Caco-2 (cell line): ENCODE results near the gene REG3A. TPM values are rescaled to one million over a fixed set of nuclear protein-coding genes. Genes with fewer than 3 reads are reported as not detected.

ENCODE experiments used
- BruUV-seq: library from RNA; stranded (reverse); fragments of 400-500 nt; replicated peaks from 2 replicates; lab custom pipeline; 2021; lab: Mats Ljungman, UMichigan
- CTCF ChIA-PET: fragments of 300-600 bp; sonication (Branson Sonifier 250); formaldehyde crosslinking; loops from one replicate; lab custom pipeline; 2022; ENCODE audit warnings: antibody characterized with exemption; lab: Charles Lee
- POLR2A ChIA-PET: fragments of 300-600 bp; sonication (Branson Sonifier 250); formaldehyde crosslinking; loops from one replicate; lab custom pipeline; 2022; ENCODE audit warnings: antibody characterized with exemption; lab: Charles Lee
- DNase-seq, 2 experiments: peaks; one replicate each; pipeline versions ENCODE4 v3.0.0 to v3.0.0-alpha.2; 2020 to 2022
- H3K27me3 ChIP-seq: replicated peaks from 2 replicates; pipeline ENCODE4 v1.6.0; 2011; ENCODE audit warnings: low read length; ENCODE audit not compliant: control insufficient read depth, insufficient read depth
- H3K36me3 ChIP-seq: 2 replicates; pipeline ENCODE4 v1.5.1; 2011; ENCODE audit warnings: low read length; ENCODE audit not compliant: control insufficient read depth, insufficient read depth
- H3K4me1 ChIP-seq: fragments of 250-450 bp; sonication (Bioruptor Pico); 2 replicates; pipeline ENCODE4 v1.5.1; 2020; ENCODE audit warnings: mild to moderate bottlenecking
- H3K4me3 ChIP-seq: 2 replicates; pipeline ENCODE4 v1.5.1; 2011; ENCODE audit warnings: low read depth, mild to moderate bottlenecking, control low read depth, low read length
- H3K9me3 ChIP-seq: fragments of 250-450 bp; sonication (Bioruptor Pico); 2 replicates; pipeline ENCODE4 v1.5.1; 2020; ENCODE audit warnings: mild to moderate bottlenecking, moderate library complexity
- H3K27ac Mint-ChIP-seq: one replicate; pipeline ENCODE4 v1.8.0; 2022; ENCODE audit warnings: mixed read lengths; ENCODE audit not compliant: unreplicated experiment
- H3K27me3 Mint-ChIP-seq: one replicate; pipeline ENCODE4 v1.8.0; 2022; ENCODE audit warnings: mixed read lengths; ENCODE audit not compliant: insufficient read depth, unreplicated experiment
- H3K36me3 Mint-ChIP-seq: one replicate; pipeline ENCODE4 v1.8.0; 2022; ENCODE audit warnings: mild to moderate bottlenecking, mixed read lengths; ENCODE audit not compliant: insufficient read depth, unreplicated experiment
- H3K4me1 Mint-ChIP-seq: one replicate; pipeline ENCODE4 v1.8.0; 2022; ENCODE audit warnings: low read depth, mixed read lengths; ENCODE audit not compliant: unreplicated experiment
- H3K4me3 Mint-ChIP-seq: one replicate; pipeline ENCODE4 v1.8.0; 2022; ENCODE audit warnings: mild to moderate bottlenecking, moderate library complexity, mixed read lengths; ENCODE audit not compliant: unreplicated experiment
- H3K9me3 Mint-ChIP-seq: one replicate; pipeline ENCODE4 v1.8.0; 2022; ENCODE audit warnings: mixed read lengths; ENCODE audit not compliant: unreplicated experiment
- intact Hi-C: fragments of 100-400 bp; cut with micrococcal nuclease; formaldehyde crosslinking; loops from one replicate; pipeline ENCODE4 v1.10.0; 2022; ENCODE audit not compliant: unreplicated experiment
- total RNA-seq: library from RNA; stranded (reverse); gene quantifications from 2 replicates; pipeline ENCODE4 v1.2.3, GENCODE V29; 2022
- TF ChIP-seq, protein P1 (sequence below), 2 experiments: fragments of 200-600 bp in 1 of 2; IDR thresholded peaks; 1 replicate in 1 of 2; 2 replicates in 1 of 2; pipeline versions ENCODE4 v1.5.1 to v1.8.0; 2011 to 2022; ENCODE audit warnings: antibody characterized with exemption in 1 of 2, control low read depth in 1 of 2, inconsistent platforms in 1 of 2, low read depth in 1 of 2, low read length in 1 of 2, mild to moderate bottlenecking in 1 of 2, moderate library complexity in 1 of 2; ENCODE audit not compliant: insufficient read depth in 1 of 2, severe bottlenecking in 1 of 2, unreplicated experiment in 1 of 2

Gene REG3A
- total RNA-seq, 1 experiment from 2014 or later = 0.45 TPM

DNA sequence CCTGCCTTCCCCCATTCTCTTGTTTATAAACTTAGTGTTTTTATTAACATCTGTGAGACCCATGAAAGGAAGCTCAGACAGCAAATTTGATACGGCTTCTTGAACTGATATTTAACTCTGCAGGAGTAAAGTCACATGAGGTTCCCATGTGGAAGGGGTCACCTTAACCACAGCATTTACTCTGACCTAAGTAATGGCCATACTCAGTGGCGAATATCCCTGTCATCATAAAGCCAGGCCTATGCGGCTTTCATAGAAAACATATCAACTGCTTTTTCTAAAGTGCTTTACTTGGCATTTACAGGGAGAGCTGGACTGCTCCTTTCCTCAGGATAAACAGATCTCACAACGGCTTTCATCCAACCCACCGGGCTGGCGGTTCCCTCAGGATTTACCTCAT is 30.3 kb downstream of the REG3A start:
- Mint-ChIP-seq H3K27me3 (peaks cover 5% of the 10 kb centered on the region), H3K4me1 (no peaks in the 10 kb centered on the region), H3K4me3 (no peak overlapping the region), H3K9me3 (no peaks in the 10 kb centered on the region), H3K36me3 (no peaks in the 10 kb centered on the region), H3K27ac (no peak overlapping the region)
- no peaks in the 10 kb centered on the region for H3K27me3 ChIP-seq
- intact Hi-C loops = no loop called here
- no peaks in the 10 kb centered on the region for H3K9me3 ChIP-seq
- BruUV-seq = no TSS peak
- no peak for DNase-seq
- H3K4me1 ChIP-seq = no peaks in the 10 kb centered on the region
- no peak overlapping the region for H3K4me3 ChIP-seq
- TF ChIP-seq, protein P1, sequence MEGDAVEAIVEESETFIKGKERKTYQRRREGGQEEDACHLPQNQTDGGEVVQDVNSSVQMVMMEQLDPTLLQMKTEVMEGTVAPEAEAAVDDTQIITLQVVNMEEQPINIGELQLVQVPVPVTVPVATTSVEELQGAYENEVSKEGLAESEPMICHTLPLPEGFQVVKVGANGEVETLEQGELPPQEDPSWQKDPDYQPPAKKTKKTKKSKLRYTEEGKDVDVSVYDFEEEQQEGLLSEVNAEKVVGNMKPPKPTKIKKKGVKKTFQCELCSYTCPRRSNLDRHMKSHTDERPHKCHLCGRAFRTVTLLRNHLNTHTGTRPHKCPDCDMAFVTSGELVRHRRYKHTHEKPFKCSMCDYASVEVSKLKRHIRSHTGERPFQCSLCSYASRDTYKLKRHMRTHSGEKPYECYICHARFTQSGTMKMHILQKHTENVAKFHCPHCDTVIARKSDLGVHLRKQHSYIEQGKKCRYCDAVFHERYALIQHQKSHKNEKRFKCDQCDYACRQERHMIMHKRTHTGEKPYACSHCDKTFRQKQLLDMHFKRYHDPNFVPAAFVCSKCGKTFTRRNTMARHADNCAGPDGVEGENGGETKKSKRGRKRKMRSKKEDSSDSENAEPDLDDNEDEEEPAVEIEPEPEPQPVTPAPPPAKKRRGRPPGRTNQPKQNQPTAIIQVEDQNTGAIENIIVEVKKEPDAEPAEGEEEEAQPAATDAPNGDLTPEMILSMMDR (IDR thresholded peaks at IDR 0.05; ENCODE audit: insufficient read depth in 1 of 2, low read depth in 1 of 2, low read length in 1 of 2, severe bottlenecking in 1 of 2, unreplicated experiment in 1 of 2) = no peak
- CTCF ChIA-PET = no interaction called here
- H3K36me3 ChIP-seq = no peaks in the 10 kb centered on the region
- POLR2A ChIA-PET = no interaction called here

DNA sequence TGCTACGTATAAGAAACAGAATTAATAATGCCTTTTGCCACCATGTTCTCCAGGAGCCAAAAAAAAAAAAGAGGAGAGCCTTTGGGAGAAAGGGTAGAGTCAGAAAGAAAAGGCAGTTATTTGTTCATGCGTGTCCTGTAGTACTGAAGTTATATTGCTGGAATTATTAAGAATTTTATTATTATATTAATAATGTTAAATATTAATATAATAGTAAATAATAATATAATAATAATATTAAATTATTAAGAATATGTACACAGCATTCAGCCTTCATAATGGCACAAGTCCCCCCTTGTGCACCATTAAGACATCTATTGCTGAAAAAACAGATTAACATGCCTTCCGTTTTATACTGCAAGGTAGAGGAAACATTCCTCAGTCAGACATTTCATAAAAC is 31.1 kb downstream of the REG3A start:
- no peaks in the 10 kb centered on the region for H3K4me1 ChIP-seq
- no peak overlapping the region for H3K4me3 ChIP-seq
- no peaks in the 10 kb centered on the region for H3K27me3 ChIP-seq
- Mint-ChIP-seq H3K4me1 (no peaks in the 10 kb centered on the region), H3K4me3 (no peak overlapping the region), H3K27me3 (peaks cover 7% of the 10 kb centered on the region), H3K9me3 (no peaks in the 10 kb centered on the region), H3K27ac (no peak overlapping the region), H3K36me3 (no peaks in the 10 kb centered on the region)
- intact Hi-C loops = no loop called here
- no TSS peak for BruUV-seq
- DNase-seq = no peak
- no peaks in the 10 kb centered on the region for H3K9me3 ChIP-seq
- CTCF ChIA-PET = no interaction called here
- TF ChIP-seq, protein P1 (IDR thresholded peaks at IDR 0.05; ENCODE audit: insufficient read depth in 1 of 2, low read depth in 1 of 2, low read length in 1 of 2, severe bottlenecking in 1 of 2, unreplicated experiment in 1 of 2) = no peak
- no peaks in the 10 kb centered on the region for H3K36me3 ChIP-seq
- POLR2A ChIA-PET = no interaction called here

DNA sequence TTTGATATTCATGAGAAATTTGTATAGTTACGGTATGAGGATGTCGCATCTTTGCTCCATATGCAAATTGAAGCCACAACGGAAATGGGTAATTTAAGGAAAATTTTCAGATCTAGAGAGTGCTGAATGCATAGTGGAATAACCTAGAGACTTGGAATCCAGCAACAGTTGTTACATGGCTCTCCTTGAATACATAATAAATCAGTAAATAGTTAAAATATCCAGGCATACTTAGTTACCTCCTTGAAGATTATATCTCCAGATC is 33.9 kb downstream of the REG3A start:
- H3K27me3 Mint-ChIP-seq = peaks cover 7% of the 10 kb centered on the region
- no peak for DNase-seq
- H3K27me3 ChIP-seq = no peaks in the 10 kb centered on the region
- no peak overlapping the region for H3K4me3 Mint-ChIP-seq
- H3K9me3 ChIP-seq = no peaks in the 10 kb centered on the region
- no peaks in the 10 kb centered on the region for H3K9me3 Mint-ChIP-seq
- TF ChIP-seq, protein P1 (IDR thresholded peaks at IDR 0.05; ENCODE audit: insufficient read depth in 1 of 2, low read depth in 1 of 2, low read length in 1 of 2, severe bottlenecking in 1 of 2, unreplicated experiment in 1 of 2) = no peak
- no peaks in the 10 kb centered on the region for H3K4me1 Mint-ChIP-seq
- no peak overlapping the region for H3K27ac Mint-ChIP-seq
- intact Hi-C loops = no loop called here
- no TSS peak for BruUV-seq
- ChIA-PET CTCF (no interaction called here), POLR2A (no interaction called here)
- no peak overlapping the region for H3K4me3 ChIP-seq
- no peaks in the 10 kb centered on the region for H3K36me3 Mint-ChIP-seq
- no peaks in the 10 kb centered on the region for H3K36me3 ChIP-seq
- H3K4me1 ChIP-seq = no peaks in the 10 kb centered on the region
